ENCODE data around the gene NEDD8. TPM values are rescaled to one million over a fixed set of nuclear protein-coding genes. Genes with fewer than 3 reads are reported as not detected.

NEDD8 gene
- total RNA-seq, 1 donor from 2014 or later = 154 TPM

- H3K36me3 Mint-ChIP-seq (ENCODE audit: low read depth, unreplicated experiment) = peaks cover 33% of the 10 kb centered on the region
- peaks cover 22% of the 10 kb centered on the region for H3K27me3 Mint-ChIP-seq (ENCODE audit: unreplicated experiment)
- no peaks in the 10 kb centered on the region for H3K9me3 Mint-ChIP-seq (ENCODE audit: unreplicated experiment)
- H3K4me3 Mint-ChIP-seq (ENCODE audit: unreplicated experiment) = peak overlapping the region; percentile 90
- TF ChIP-seq CTCF (IDR thresholded peaks at IDR 0.05; ENCODE audit: unreplicated experiment) = no peak
- no peak for DNase-seq (ENCODE audit: low spot score)
- H3K27ac Mint-ChIP-seq (ENCODE audit: unreplicated experiment) = no peak overlapping the region
- peaks cover 13% of the 10 kb centered on the region for H3K4me1 Mint-ChIP-seq (ENCODE audit: unreplicated experiment)
Measured at GRCh38 chr14:24187539-24187915, 44.6 kb downstream of the NEDD8 start.

- peaks cover 33% of the 10 kb centered on the region for H3K36me3 Mint-ChIP-seq (ENCODE audit: low read depth, unreplicated experiment)
Measured at GRCh38 chr14:24186831-24187538, 45.2 kb downstream of the NEDD8 start.

GRCh38 chr14:24185741-24186140 is 46.4 kb downstream of the NEDD8 start:
- Mint-ChIP-seq H3K9me3 (ENCODE audit: unreplicated experiment) (no peaks in the 10 kb centered on the region), H3K4me1 (ENCODE audit: unreplicated experiment) (peaks cover 18% of the 10 kb centered on the region), H3K27ac (ENCODE audit: unreplicated experiment) (no peak overlapping the region), H3K27me3 (ENCODE audit: unreplicated experiment) (peaks cover 23% of the 10 kb centered on the region), H3K4me3 (ENCODE audit: unreplicated experiment) (no peak overlapping the region), H3K36me3 (ENCODE audit: low read depth, unreplicated experiment) (peaks cover 31% of the 10 kb centered on the region)
- TF ChIP-seq CTCF (IDR thresholded peaks at IDR 0.05; ENCODE audit: unreplicated experiment) = no peak
- DNase-seq (ENCODE audit: low spot score) = no peak

More at GRCh38 chr14:24186831-24187538, 45.2 kb downstream of the NEDD8 start:
- Mint-ChIP-seq H3K9me3 (ENCODE audit: unreplicated experiment) (no peaks in the 10 kb centered on the region), H3K4me3 (ENCODE audit: unreplicated experiment) (peak overlapping the region; percentile 73), H3K27ac (ENCODE audit: unreplicated experiment) (no peak overlapping the region), H3K27me3 (ENCODE audit: unreplicated experiment) (peaks cover 20% of the 10 kb centered on the region), H3K4me1 (ENCODE audit: unreplicated experiment) (peaks cover 14% of the 10 kb centered on the region)
- DNase-seq (ENCODE audit: low spot score) = no peak
- no peak for TF ChIP-seq CTCF (IDR thresholded peaks at IDR 0.05; ENCODE audit: unreplicated experiment)

- Mint-ChIP-seq H3K4me3 (ENCODE audit: unreplicated experiment) (no peak overlapping the region), H3K9me3 (ENCODE audit: unreplicated experiment) (no peaks in the 10 kb centered on the region), H3K36me3 (ENCODE audit: low read depth, unreplicated experiment) (peaks cover 32% of the 10 kb centered on the region), H3K27ac (ENCODE audit: unreplicated experiment) (no peak overlapping the region), H3K27me3 (ENCODE audit: unreplicated experiment) (peaks cover 25% of the 10 kb centered on the region), H3K4me1 (ENCODE audit: unreplicated experiment) (peaks cover 19% of the 10 kb centered on the region)
- DNase-seq (ENCODE audit: low spot score) = no peak
- no peak for TF ChIP-seq CTCF (IDR thresholded peaks at IDR 0.05; ENCODE audit: unreplicated experiment)
Measured at GRCh38 chr14:24185026-24185425, 47.1 kb downstream of the NEDD8 start.

- TF ChIP-seq CTCF (IDR thresholded peaks at IDR 0.05; ENCODE audit: unreplicated experiment) = no peak
- peaks cover 23% of the 10 kb centered on the region for H3K27me3 Mint-ChIP-seq (ENCODE audit: unreplicated experiment)
- H3K4me1 Mint-ChIP-seq (ENCODE audit: unreplicated experiment) = peaks cover 17% of the 10 kb centered on the region
- no peak overlapping the region for H3K4me3 Mint-ChIP-seq (ENCODE audit: unreplicated experiment)
- no peaks in the 10 kb centered on the region for H3K9me3 Mint-ChIP-seq (ENCODE audit: unreplicated experiment)
- peaks cover 32% of the 10 kb centered on the region for H3K36me3 Mint-ChIP-seq (ENCODE audit: low read depth, unreplicated experiment)
- no peak for DNase-seq (ENCODE audit: low spot score)
- no peak overlapping the region for H3K27ac Mint-ChIP-seq (ENCODE audit: unreplicated experiment)
Measured at GRCh38 chr14:24184104-24184970, 47.8 kb downstream of the NEDD8 start.

Measured in endothelial cell (in vitro differentiated cells).